ENCODE results near the gene WTAP.

WTAP gene

DNA sequence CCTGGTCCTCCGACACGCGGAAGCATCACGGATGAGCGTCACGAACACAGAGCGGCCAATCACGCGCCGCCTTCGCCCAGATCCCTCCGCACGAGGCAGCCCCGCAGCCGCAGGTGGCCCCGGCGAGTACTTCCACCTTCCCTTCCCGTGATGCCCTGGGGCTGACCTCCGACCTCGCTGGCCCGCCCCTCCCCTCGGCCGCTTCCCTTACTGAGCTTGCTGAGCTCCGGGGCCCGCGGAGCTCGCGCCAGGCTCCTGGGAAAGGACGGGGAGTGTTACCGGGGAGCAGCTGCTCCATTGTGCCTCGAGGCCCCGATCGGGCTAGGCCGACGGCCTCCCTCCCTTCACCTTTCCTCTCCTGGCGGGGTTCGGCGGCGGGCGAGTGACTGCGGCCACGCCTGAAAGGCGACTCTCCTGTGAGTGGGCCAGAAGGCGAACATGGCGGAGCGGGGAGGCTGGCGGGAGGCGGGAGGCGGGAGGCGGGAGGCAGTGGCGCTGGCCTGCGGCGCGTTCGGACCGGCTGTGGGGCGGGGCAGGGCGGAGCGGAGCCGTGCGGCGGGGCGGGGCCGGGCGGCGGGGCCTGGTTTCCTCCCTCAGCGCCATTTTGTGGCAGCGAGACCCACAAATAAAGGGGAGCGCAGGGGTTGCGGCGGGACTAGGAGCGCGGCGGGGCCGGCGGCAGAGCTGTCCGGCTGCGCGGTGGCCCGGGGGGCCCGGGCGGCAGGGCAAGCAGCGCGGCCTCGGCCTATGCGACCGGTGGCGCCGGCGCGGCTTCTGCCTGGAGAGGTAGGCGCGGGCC, at the start of gene WTAP:
Gene WTAP (plus strand): TSS at position 589 of the 799 bp plus-strand sequence. CDS start 8,760 bp downstream, outside the sequence.
- Mint-ChIP-seq H3K4me1 (peaks cover 22% of the 10 kb centered on the region), H3K9me3 (no peaks in the 10 kb centered on the region), H3K36me3 (peaks cover 7% of the 10 kb centered on the region), H3K27me3 (no peaks in the 10 kb centered on the region), H3K27ac (peak within 1 kb of the TSS; percentile 98), H3K4me3 (peak within 1 kb of the TSS; percentile 94)
- DNase-seq (ENCODE audit: low spot score in 2 of 2) (peak; percentile 88 to 94), ATAC-seq (ENCODE audit: low read depth) (peak; percentile 79)

DNA sequence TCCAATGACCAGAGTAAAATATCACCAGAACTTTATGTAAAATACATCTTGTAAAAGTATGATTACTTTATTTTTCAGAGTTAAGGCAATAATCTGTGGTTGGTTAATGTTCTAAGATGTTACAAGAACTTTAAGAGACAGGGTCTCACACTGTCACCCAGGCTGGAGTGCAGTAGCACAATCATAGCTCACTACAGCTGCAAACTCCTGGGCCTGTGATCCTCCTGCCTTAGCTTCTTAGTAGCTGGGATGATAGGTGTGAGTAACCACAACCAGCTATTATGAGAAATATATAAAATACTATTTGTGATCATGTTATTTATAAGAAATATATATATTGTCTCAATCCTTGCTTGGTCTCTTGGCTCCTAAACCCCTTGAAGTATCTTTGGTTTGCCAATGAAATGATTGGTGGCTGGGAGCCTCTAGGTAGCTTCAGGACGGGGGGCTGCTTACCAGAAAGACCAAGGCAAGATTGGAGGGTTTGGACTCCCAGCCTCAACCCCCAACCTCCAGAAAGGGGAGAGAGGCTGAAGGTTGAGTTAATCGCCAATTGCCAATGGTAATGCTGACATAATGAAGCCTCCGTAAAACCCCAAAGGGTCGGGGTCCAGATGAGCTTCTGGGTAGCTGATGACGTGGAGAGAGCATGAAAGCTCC, 49.7 kb upstream of the WTAP start:
- no peak for ATAC-seq (ENCODE audit: low read depth)
- H3K27me3 Mint-ChIP-seq = no peaks in the 10 kb centered on the region
- no peak overlapping the region for H3K4me3 Mint-ChIP-seq
- no peaks in the 10 kb centered on the region for H3K9me3 Mint-ChIP-seq
- H3K27ac Mint-ChIP-seq = no peak overlapping the region
- DNase-seq (ENCODE audit: low spot score in 2 of 2) = no peak
- peaks cover 16% of the 10 kb centered on the region for H3K36me3 Mint-ChIP-seq
- H3K4me1 Mint-ChIP-seq = no peaks in the 10 kb centered on the region

DNA sequence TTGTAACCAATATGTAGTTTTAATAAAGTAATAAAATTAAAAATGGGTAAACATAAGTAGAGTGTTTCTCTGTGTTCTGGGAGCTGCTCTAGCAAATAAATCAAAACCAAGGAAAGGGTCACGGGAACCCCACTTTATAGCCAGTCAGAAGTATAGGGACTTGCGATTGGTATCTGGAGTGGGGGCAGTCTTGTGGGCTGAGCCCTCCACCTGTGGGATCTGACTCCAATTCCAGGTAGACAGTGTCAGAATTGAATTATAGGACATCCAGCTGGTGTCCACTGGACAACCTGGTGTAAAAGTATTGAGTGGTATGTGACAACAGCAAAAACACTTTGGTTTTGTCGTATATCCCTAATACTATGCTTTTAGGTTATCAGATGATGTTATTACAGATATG, 48.7 kb upstream of the WTAP start:
- Mint-ChIP-seq H3K4me1 (no peaks in the 10 kb centered on the region), H3K27ac (no peak overlapping the region), H3K4me3 (no peak overlapping the region), H3K27me3 (no peaks in the 10 kb centered on the region), H3K9me3 (no peaks in the 10 kb centered on the region), H3K36me3 (peaks cover 11% of the 10 kb centered on the region)
- DNase-seq (ENCODE audit: low spot score in 2 of 2) (no peak), ATAC-seq (ENCODE audit: low read depth) (no peak)

DNA sequence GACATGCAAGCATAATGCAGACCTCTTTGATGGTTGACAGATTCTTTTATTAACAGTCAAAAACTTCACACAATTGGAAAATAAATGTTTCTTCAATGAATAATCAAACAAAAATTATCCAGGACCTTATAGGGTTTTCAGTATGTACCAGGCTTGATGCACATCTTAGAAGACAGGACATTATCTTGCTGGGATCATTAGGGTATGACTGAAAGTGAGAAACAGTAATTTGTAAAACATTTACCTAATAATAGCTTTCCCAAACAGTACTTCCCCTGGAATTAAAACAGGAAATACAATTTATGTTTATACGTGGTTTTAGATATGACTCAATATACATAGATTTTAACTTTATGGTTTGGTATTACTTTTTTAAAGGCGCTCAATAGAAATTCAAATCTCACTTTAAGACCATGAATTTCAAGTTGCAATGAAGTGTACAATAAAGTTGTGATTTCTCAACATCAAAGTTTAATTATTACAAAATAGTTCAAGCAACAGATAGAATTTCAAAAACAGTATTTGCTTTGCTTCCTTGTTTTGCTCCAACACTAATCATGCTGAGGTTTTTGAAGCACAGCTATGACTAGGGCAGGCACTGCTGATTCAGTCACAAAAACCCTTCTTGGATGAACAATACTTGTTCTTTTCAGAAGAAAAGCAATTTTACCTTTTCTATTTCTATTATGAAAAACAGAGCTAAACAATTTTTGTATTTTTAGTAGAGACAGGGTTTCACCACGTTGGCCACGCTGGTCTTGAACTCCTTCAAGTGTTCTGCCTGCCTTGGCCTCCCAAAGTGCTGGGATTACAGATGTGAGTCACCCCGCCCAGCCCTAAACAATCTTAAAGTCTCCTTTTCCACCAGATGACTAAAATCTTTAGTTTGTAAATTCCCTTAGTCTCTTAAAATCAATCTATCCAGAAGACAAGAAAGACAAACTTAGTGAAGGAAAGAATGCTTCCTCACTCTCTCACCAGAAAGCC, 47.9 kb upstream of the WTAP start:
- Mint-ChIP-seq H3K4me3 (no peak overlapping the region), H3K4me1 (no peaks in the 10 kb centered on the region), H3K36me3 (peaks cover 10% of the 10 kb centered on the region), H3K9me3 (no peaks in the 10 kb centered on the region), H3K27ac (peak overlapping the region; percentile 45), H3K27me3 (no peaks in the 10 kb centered on the region)
- ATAC-seq (ENCODE audit: low read depth) (no peak), DNase-seq (ENCODE audit: low spot score in 2 of 2) (no peak)

DNA sequence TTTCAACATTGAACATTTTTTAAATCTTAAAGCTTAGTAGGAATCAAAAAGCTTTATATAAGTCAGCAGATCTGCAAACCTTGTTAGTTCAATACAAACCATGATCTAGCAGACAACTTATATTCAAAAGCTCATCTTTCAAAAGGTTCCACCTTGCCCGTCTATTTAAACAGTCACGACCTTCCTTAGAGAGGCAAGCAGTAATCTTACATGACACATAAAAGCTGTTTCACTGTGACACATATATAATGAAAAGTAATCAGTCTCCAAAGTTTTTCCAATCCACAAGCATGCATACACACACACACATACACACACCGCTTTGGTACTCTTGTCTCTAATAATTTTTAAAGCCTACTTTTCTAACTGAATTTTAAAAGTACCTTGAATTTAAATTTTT, 47.2 kb upstream of the WTAP start:
- H3K36me3 Mint-ChIP-seq = peaks cover 13% of the 10 kb centered on the region
- DNase-seq (ENCODE audit: low spot score in 2 of 2) (no peak), ATAC-seq (ENCODE audit: low read depth) (no peak)
- no peak overlapping the region for H3K4me3 Mint-ChIP-seq
- no peaks in the 10 kb centered on the region for H3K9me3 Mint-ChIP-seq
- peak overlapping the region; percentile 45 for H3K27ac Mint-ChIP-seq
- no peaks in the 10 kb centered on the region for H3K4me1 Mint-ChIP-seq
- no peaks in the 10 kb centered on the region for H3K27me3 Mint-ChIP-seq

DNA sequence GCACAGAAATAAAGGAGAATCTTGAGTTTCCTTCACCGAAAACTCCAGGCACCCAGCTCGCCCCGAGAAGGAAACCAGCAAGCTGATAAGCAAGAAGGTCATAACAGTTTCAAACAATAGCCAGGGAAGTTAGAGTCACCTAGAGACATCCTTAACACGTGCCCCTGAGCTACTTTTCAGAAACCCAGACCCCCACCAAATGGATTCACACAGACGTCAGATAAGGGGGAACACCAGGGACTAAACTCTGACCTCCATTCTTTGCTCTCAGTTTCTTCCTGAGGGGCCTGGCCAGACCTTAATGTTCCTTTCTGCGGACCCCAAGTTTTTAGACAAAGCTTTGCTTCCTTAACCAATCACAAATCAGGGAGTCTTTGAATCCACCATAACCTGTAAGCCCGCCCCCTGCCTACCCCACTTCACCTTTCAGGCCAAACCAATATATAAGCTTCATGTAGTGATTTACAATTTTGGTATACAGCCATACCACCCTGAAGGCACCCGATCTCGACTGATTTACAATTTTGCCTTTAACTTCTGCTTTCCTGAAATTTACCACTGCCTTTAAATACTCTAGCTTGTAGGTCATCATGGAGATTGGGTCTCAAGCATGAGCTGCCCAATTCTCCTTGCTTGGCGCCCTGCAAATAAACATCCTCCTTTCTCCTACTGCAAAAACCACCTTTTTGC, 46.0 kb upstream of the WTAP start:
- no peaks in the 10 kb centered on the region for H3K9me3 Mint-ChIP-seq
- H3K4me3 Mint-ChIP-seq = no peak overlapping the region
- no peaks in the 10 kb centered on the region for H3K27me3 Mint-ChIP-seq
- no peaks in the 10 kb centered on the region for H3K4me1 Mint-ChIP-seq
- no peak for ATAC-seq (ENCODE audit: low read depth)
- DNase-seq (ENCODE audit: low spot score in 2 of 2) = no peak
- H3K36me3 Mint-ChIP-seq = peaks cover 14% of the 10 kb centered on the region
- no peak overlapping the region for H3K27ac Mint-ChIP-seq

DNA sequence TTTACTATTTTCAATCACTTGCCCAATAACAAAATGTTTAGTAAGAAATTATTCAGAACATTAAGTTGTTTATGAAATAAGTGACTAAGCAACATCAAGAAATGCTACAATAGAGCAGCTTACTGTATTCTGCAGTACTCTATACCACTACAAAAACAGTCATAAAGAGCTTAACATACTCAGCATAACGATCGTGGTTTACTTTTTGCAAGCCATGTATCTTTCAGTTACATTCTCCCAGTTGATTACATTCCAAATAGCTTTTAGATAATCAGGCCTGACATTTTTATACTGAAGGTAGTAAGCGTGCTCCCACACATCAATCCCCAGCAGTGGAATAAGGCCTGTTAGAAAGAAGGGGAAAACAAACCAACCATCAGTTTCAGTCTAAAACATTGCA, 45.0 kb upstream of the WTAP start:
- Mint-ChIP-seq H3K27me3 (no peaks in the 10 kb centered on the region), H3K4me1 (no peaks in the 10 kb centered on the region), H3K36me3 (peaks cover 13% of the 10 kb centered on the region), H3K27ac (no peak overlapping the region), H3K9me3 (no peaks in the 10 kb centered on the region), H3K4me3 (no peak overlapping the region)
- DNase-seq (ENCODE audit: low spot score in 2 of 2) (no peak), ATAC-seq (ENCODE audit: low read depth) (no peak)

DNA sequence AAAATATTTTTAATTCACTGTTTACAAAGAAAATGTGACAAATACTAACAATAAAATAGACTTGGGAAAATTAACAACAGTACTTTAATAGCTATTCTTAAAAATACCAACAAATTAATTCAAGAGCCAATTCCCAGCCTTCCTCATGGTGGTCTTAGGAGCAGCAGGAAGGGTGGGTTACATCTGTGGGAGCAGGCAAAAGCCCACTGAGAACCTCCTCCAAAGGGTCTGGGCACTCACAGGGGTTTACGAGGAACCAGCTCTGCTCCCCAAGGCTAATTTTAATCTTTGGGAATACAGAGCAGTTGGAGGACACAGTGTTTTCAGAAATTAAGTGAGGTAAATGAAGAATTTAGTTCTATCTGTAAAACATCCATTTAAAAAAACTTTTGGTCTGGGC, 44.5 kb upstream of the WTAP start:
- Mint-ChIP-seq H3K27me3 (no peaks in the 10 kb centered on the region), H3K4me3 (no peak overlapping the region), H3K27ac (no peak overlapping the region), H3K9me3 (no peaks in the 10 kb centered on the region), H3K36me3 (peaks cover 13% of the 10 kb centered on the region), H3K4me1 (no peaks in the 10 kb centered on the region)
- DNase-seq (ENCODE audit: low spot score in 2 of 2) (no peak), ATAC-seq (ENCODE audit: low read depth) (no peak)

DNA sequence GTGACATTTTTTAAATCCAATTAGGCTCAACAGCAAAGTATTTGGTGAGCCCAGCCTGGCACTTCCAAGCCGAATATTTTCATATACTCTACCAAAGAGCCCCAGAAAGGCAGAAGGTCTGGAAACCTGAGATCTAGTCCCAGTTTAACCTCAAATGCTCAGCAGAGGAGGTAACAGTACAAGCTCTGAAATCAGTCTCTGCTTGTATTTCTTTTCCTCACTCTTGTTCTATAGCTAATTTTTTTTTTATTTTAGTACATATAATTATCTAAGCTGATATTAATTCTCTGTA, 43.3 kb upstream of the WTAP start:
- no peaks in the 10 kb centered on the region for H3K27me3 Mint-ChIP-seq
- peaks cover 17% of the 10 kb centered on the region for H3K36me3 Mint-ChIP-seq
- H3K4me1 Mint-ChIP-seq = peaks cover 4% of the 10 kb centered on the region
- no peak overlapping the region for H3K27ac Mint-ChIP-seq
- DNase-seq (ENCODE audit: low spot score in 2 of 2) = no peak
- no peaks in the 10 kb centered on the region for H3K9me3 Mint-ChIP-seq
- H3K4me3 Mint-ChIP-seq = no peak overlapping the region
- no peak for ATAC-seq (ENCODE audit: low read depth)

DNA sequence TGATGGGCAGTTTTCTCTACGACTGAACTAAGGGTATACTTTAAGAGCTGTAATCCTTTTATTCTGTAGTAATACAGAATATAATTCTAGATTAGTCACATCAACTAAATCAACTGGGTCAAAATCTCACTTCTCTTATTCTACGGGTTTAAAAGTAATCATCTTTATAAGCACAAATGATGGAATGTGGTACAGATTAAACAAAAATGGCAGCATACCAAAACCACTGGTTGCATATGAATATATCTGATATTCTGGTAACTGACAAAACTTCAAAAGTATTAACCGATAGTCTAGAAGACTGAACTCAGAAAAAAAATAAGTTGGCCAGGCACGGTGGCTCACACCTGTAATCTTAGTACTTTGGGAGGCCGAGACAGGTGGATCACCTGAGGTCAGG, 41.3 kb upstream of the WTAP start:
- H3K27ac Mint-ChIP-seq = no peak overlapping the region
- no peaks in the 10 kb centered on the region for H3K9me3 Mint-ChIP-seq
- no peaks in the 10 kb centered on the region for H3K27me3 Mint-ChIP-seq
- H3K4me3 Mint-ChIP-seq = no peak overlapping the region
- ATAC-seq (ENCODE audit: low read depth) (no peak), DNase-seq (ENCODE audit: low spot score in 2 of 2) (no peak)
- peaks cover 23% of the 10 kb centered on the region for H3K36me3 Mint-ChIP-seq
- H3K4me1 Mint-ChIP-seq = peaks cover 8% of the 10 kb centered on the region

DNA sequence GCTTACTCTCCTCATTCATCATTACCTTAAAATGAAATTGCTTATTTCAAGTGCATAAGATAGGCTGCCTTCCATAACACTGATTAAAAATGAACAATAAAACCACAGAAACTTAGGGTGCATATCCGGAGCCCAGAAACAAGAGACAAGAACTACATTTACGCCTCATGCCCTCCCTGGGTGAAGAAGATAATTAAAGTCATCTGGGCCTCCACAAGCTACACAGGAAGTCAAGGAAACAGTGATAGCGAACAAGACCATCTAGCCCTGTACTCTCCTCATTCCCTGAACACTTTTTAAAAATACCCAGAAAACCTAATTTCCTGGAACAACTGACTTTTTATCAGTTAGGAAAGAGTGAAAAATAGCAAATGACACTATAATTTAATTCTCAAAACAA, 40.6 kb upstream of the WTAP start:
- DNase-seq (ENCODE audit: low spot score in 2 of 2) = no peak
- no peak for ATAC-seq (ENCODE audit: low read depth)
- no peak overlapping the region for H3K4me3 Mint-ChIP-seq

DNA sequence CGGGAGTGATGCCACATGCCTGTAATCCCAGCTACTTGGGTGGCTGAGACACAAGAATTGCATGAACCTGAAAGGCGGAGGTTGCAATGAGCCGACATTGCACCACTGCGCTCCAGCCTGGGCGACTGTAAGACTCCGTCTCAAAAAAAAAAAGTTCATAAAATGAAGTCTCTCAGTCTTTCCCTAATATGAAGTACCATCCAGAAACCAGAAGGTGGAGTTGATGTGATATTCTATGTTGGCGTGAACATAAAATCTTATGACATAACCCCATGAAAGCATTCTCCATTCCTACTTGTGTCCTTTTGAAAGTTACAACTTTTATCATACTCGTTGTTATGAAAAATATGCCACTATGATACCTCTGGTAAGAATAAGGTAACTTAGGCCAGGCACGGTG, 40.0 kb upstream of the WTAP start:
- H3K4me3 Mint-ChIP-seq = no peak overlapping the region

More for the DNA sequence above, 40.6 kb upstream of the WTAP start:
- Mint-ChIP-seq H3K9me3 (no peaks in the 10 kb centered on the region), H3K4me1 (peaks cover 11% of the 10 kb centered on the region), H3K27me3 (no peaks in the 10 kb centered on the region), H3K27ac (no peak overlapping the region), H3K36me3 (peaks cover 23% of the 10 kb centered on the region)

DNA sequence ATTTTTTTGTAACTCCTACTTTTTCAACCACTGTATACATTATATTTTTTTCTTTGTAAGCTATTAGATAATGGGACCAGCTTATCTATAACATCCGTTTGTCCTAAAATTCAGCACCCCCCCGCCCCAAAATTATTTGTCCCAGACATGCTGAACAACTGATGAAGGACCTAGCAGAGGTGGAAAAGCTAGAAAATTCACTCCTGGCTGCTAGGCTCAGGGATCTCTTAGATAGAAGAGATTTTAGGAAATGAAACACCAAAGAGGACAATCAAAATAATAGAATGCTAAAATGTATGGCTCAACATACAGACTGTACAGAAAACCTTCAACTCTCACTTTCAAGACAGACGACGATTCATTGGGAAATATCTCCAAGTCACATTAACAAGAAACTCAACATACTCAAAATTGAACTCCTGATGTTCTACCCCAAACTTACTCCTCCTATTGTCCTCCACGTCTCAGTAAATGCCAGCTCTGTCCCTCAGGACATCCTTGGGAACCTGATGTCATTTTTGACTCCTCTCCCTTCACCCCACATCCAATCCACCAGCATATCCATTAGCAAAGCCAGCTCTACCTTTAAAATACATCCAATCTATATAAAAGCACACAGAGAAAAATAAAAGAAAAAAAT, 38.9 kb upstream of the WTAP start:
- DNase-seq (ENCODE audit: low spot score in 2 of 2) (no peak), ATAC-seq (ENCODE audit: low read depth) (no peak)
- Mint-ChIP-seq H3K9me3 (no peaks in the 10 kb centered on the region), H3K27me3 (no peaks in the 10 kb centered on the region), H3K27ac (no peak overlapping the region), H3K4me1 (peaks cover 17% of the 10 kb centered on the region), H3K36me3 (peaks cover 21% of the 10 kb centered on the region), H3K4me3 (no peak overlapping the region)

More for the DNA sequence above, 40.0 kb upstream of the WTAP start:
- DNase-seq (ENCODE audit: low spot score in 2 of 2) (no peak), ATAC-seq (ENCODE audit: low read depth) (no peak)
- Mint-ChIP-seq H3K9me3 (no peaks in the 10 kb centered on the region), H3K36me3 (peaks cover 21% of the 10 kb centered on the region), H3K27me3 (no peaks in the 10 kb centered on the region), H3K4me1 (peaks cover 17% of the 10 kb centered on the region), H3K27ac (no peak overlapping the region)
